Naive thymus-derived CD4-positive, alpha-beta T cell (primary cell): ENCODE results near the gene SLC7A10. TPM values are rescaled to one million over a fixed set of nuclear protein-coding genes. Genes with fewer than 3 reads are reported as not detected.

Experiments used
- ATAC-seq: fragments of 150-1000 bp; cut with Tn5 transposase; 2 replicates; pipeline ENCODE4 v1.10.0; 2021; ENCODE audit warnings: mild to moderate bottlenecking, moderate library complexity
- CTCF ChIA-PET: fragments of 350-600 bp; sonication (Branson Sonifier 250); formaldehyde crosslinking; loops from one replicate; lab custom pipeline; 2021; ENCODE audit warnings: antibody characterized with exemption; lab: Charles Lee
- POLR2A ChIA-PET: fragments of 350-600 bp; sonication (Branson Sonifier 250); formaldehyde crosslinking; loops from one replicate; lab custom pipeline; 2021; ENCODE audit warnings: antibody characterized with exemption, inconsistent platforms; lab: Charles Lee
- DNase-seq, 9 donors: peaks; one replicate each; pipeline versions ENCODE4 v3.0.0 to v3.0.0-alpha.2; 2020 to 2022; ENCODE audit warnings: mixed read lengths in 1 of 9
- H3K27ac ChIP-seq: one replicate; pipeline ENCODE4 v1.7.0; 2013; ENCODE audit warnings: mild to moderate bottlenecking, low read depth, low read length, moderate library complexity
- H3K27me3 ChIP-seq, 2 donors: one replicate each; pipeline ENCODE4 v1.7.0; 2013; ENCODE audit warnings: low read length in 2 of 2, mild to moderate bottlenecking in 2 of 2, moderate library complexity in 2 of 2; ENCODE audit not compliant: control insufficient read depth in 2 of 2, insufficient read depth in 2 of 2
- H3K36me3 ChIP-seq, 3 experiments: 1 replicate in 2 of 3; 2 replicates in 1 of 3; pipeline ENCODE4 v1.7.0; 2013; ENCODE audit warnings: low read length in 3 of 3, mild to moderate bottlenecking in 3 of 3, moderate library complexity in 1 of 3; ENCODE audit not compliant: insufficient read depth in 3 of 3, control insufficient read depth in 2 of 3
- H3K4me1 ChIP-seq, 2 donors: one replicate each; pipeline ENCODE4 v1.7.0; 2013; ENCODE audit warnings: low read length in 2 of 2, mild to moderate bottlenecking in 2 of 2, moderate library complexity in 1 of 2; ENCODE audit not compliant: control insufficient read depth in 2 of 2, insufficient read depth in 2 of 2
- H3K4me3 ChIP-seq: 2 replicates; pipeline ENCODE4 v1.7.0; 2013; ENCODE audit warnings: mild to moderate bottlenecking, low read length
- H3K9me3 ChIP-seq, 3 experiments: 1 replicate in 2 of 3; 2 replicates in 1 of 3; pipeline ENCODE4 v1.7.0; 2013; ENCODE audit warnings: low read length in 3 of 3; ENCODE audit not compliant: control insufficient read depth in 2 of 3
- H3K27ac Mint-ChIP-seq, 9 donors: one replicate each; pipeline ENCODE4 v1.8.0; 2020 to 2022; ENCODE audit warnings: mixed read lengths in 9 of 9, mild to moderate bottlenecking in 8 of 9, moderate library complexity in 5 of 9, inconsistent platforms in 2 of 9
- H3K27me3 Mint-ChIP-seq, 5 donors: one replicate each; pipeline ENCODE4 v1.8.0; 2021 to 2022; ENCODE audit warnings: mixed read lengths in 5 of 5, mild to moderate bottlenecking in 1 of 5
- H3K36me3 Mint-ChIP-seq, 5 donors: one replicate each; pipeline ENCODE4 v1.8.0; 2020 to 2022; ENCODE audit warnings: mixed read lengths in 5 of 5, mild to moderate bottlenecking in 3 of 5, inconsistent platforms in 1 of 5
- H3K4me1 Mint-ChIP-seq, 7 donors: one replicate each; pipeline ENCODE4 v1.8.0; 2020 to 2022; ENCODE audit warnings: mixed read lengths in 7 of 7, mild to moderate bottlenecking in 3 of 7, inconsistent platforms in 1 of 7
- H3K4me3 Mint-ChIP-seq, 10 donors: one replicate each; pipeline ENCODE4 v1.8.0; 2020 to 2022; ENCODE audit warnings: mild to moderate bottlenecking in 10 of 10, mixed read lengths in 10 of 10, moderate library complexity in 6 of 10, inconsistent platforms in 2 of 10
- H3K9me3 Mint-ChIP-seq, 11 donors: one replicate each; pipeline ENCODE4 v1.8.0; 2020 to 2022; ENCODE audit warnings: mixed read lengths in 11 of 11, mild to moderate bottlenecking in 4 of 11, inconsistent platforms in 1 of 11, moderate library complexity in 1 of 11
- intact Hi-C, 2 donors: fragments of 100-400 bp; cut with micrococcal nuclease; formaldehyde crosslinking; loops; one replicate each; pipeline ENCODE4 v1.15.1; 2023
- polyA plus RNA-seq, 2 donors: library from polyadenylated mRNA; unstranded; fragments of 300-500 nt; fragmentation: Illumina TruSeq; gene quantifications; one replicate each; pipeline ENCODE4 v1.2.3, GENCODE V29; 2021
- total RNA-seq, 6 experiments: library from RNA in 5 of 6; stranded (reverse) in 5 of 6; gene quantifications; 1 replicate in 5 of 6; 2 replicates in 1 of 6; pipeline ENCODE4 v1.2.3 and lab custom pipeline; 2021 to 2026

The SLC7A10 gene
- total RNA-seq (not detected), polyA plus RNA-seq (not detected), total RNA-seq (lab: John Stamatoyannopoulos, UW) (not detected)

DNA sequence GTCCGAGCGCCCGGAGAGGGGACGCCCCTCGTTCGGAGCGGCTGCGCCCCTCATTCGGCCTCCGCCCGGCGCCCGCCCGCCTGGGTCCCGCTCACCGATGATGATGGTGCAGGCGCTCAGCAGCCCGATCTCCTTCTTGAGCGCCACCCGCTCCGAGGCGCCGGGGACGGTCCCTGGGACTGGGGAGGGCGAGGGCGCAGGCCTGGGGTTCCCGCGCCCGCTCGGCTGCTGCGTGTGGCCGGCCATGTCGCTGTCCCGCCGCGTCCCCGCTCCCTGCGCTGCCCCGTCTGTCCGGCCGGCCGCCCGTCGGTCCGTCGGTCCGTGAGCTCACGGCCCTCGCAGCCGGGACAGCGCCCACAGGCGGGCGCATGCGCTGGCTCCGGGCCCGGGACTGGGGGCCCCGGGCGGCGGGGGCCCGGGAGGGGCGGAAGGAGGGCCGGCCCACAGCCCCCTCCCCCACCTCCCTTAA, at the start of gene SLC7A10:
Gene SLC7A10, minus strand, starts transcription at position 393 of the 469 bp plus-strand sequence. Its CDS starts 147 bp downstream, at position 246.
- intact Hi-C loops = no loop called here
- Histone ChIP-seq H3K4me3 (no peak within 1 kb of the TSS), H3K9me3 (peaks cover 0 to 10% (median 0%) of the 10 kb centered on the region in 3 experiments), H3K27ac (no peak within 1 kb of the TSS), H3K27me3 (peaks cover 7 to 10% of the 10 kb centered on the region in 2 donors), H3K36me3 (no peaks in the 10 kb centered on the region), H3K4me1 (peaks cover 3 to 7% of the 10 kb centered on the region in 2 donors)
- Mint-ChIP-seq H3K9me3 (peaks cover 9 to 33% (median 17%) of the 10 kb centered on the region in 11 donors), H3K27ac (peak within 1 kb of the TSS in 1 of 9 donors; percentile 52), H3K4me1 (peaks cover 0 to 13% (median 8%) of the 10 kb centered on the region in 7 donors), H3K27me3 (peaks cover 52 to 76% (median 62%) of the 10 kb centered on the region in 5 donors), H3K36me3 (peaks cover 0 to 26% (median 9%) of the 10 kb centered on the region in 5 donors), H3K4me3 (peak within 1 kb of the TSS; percentile 42 to 86 (median 76))
- DNase-seq (no peak), ATAC-seq (no peak)
- POLR2A ChIA-PET = no interaction called here
- CTCF ChIA-PET = no interaction called here

DNA sequence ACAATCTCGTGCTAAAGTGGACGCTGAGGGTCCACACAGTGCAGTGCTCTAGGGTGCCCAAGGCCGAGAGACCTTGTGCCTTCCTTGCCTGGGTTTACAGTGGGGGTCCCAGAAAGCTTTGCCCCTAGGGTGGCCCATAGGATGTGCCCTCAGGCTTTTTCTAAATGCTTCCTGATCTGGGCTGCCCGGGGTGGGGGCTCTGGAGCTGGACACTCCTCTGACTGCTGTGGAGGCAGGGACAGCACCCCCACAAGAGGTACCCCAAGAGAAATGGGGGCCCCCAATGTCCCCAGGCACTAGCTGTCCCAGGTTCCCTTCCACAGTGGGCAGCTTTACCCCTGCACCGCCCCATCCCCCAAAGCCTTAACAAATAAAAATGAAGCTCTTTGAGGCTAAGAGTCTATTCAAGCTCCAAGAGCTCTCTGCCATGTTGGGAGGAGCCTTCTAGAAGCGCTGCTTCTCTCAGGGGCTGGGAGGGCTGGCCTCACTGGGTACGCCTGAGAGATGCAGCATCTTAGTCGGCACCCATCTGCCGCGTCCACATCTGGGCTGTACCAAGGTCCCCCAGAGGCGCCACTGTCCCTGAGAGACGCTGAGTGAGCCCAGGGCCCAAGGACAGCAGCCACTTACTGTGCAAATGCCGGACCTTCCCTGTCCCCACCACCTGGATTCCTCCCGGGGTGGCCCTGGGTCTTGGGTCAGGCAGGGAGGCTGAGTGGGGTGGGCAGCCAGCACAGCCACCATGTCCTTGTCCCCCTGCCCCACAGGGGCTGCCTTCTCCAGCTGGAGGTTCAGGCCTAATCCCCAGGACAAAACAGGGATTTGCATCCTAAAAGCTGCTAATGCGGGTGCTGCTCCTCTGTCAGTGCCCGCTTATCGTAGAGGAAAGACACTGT, 49.3 kb upstream of the SLC7A10 start:
- intact Hi-C loops = no loop called here
- Histone ChIP-seq H3K36me3 (no peaks in the 10 kb centered on the region), H3K4me1 (no peaks in the 10 kb centered on the region), H3K9me3 (no peaks in the 10 kb centered on the region), H3K27ac (no peak overlapping the region), H3K4me3 (no peak overlapping the region), H3K27me3 (no peaks in the 10 kb centered on the region)
- H3K36me3 Mint-ChIP-seq = no peaks in the 10 kb centered on the region
- no peak for ATAC-seq
- peaks cover 0 to 10% (median 0%) of the 10 kb centered on the region in 7 donors for H3K4me1 Mint-ChIP-seq
- H3K9me3 Mint-ChIP-seq = no peaks in the 10 kb centered on the region
- H3K4me3 Mint-ChIP-seq = no peak overlapping the region
- ChIA-PET POLR2A (no interaction called here), CTCF (no interaction called here)
- no peak overlapping the region for H3K27ac Mint-ChIP-seq
- H3K27me3 Mint-ChIP-seq = no peaks in the 10 kb centered on the region
- DNase-seq = no peak

DNA sequence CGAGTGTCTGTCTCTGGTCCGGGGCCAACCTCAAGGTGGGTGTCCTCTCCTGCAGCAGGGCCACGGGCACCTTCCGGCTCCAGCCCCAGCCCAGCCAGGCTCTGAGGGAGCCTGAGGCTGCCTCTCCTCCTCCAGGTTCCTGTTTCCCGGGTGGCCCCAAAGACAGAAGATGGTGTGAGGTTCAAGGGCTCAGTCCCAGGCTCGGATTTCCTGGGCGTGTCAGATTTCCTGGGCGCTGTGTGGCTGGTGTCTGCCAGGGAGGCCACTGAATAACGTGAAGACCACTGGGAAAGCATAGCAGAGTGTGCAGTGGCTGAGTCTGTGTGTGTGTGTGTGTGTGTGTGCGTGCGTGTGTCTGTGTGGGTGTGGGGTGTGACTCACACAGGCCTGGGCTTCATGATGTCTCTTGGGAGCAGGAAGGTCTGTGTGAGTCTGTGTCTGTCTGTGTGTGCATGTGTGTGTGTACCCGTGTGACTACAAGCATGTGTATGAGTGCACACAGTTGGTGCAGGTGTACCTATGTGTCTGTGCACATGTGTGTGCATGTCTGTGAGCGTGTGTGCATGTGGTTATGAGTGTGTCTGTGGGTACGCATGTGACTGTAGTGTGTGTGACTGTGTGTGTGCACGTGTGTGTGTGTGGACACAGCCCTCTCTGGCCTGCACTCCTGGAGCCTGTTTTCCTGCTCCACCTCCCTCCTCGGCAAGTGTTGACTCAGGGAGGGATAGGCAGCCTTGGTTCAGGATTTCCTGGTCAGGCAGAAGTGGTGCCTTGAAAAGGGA, 48.4 kb upstream of the SLC7A10 start:
- Histone ChIP-seq H3K9me3 (no peaks in the 10 kb centered on the region), H3K36me3 (no peaks in the 10 kb centered on the region), H3K27me3 (no peaks in the 10 kb centered on the region), H3K4me3 (no peak overlapping the region), H3K4me1 (no peaks in the 10 kb centered on the region), H3K27ac (no peak overlapping the region)
- Mint-ChIP-seq H3K36me3 (no peaks in the 10 kb centered on the region), H3K9me3 (no peaks in the 10 kb centered on the region), H3K4me1 (peaks cover 0 to 10% (median 0%) of the 10 kb centered on the region in 7 donors), H3K27ac (no peak overlapping the region), H3K27me3 (no peaks in the 10 kb centered on the region), H3K4me3 (no peak overlapping the region)
- peak; percentile 80 for ATAC-seq
- peak in 1 of 9 donors; percentile 41 for DNase-seq
- POLR2A ChIA-PET = no interaction called here
- intact Hi-C loops = no loop called here
- CTCF ChIA-PET = no interaction called here

DNA sequence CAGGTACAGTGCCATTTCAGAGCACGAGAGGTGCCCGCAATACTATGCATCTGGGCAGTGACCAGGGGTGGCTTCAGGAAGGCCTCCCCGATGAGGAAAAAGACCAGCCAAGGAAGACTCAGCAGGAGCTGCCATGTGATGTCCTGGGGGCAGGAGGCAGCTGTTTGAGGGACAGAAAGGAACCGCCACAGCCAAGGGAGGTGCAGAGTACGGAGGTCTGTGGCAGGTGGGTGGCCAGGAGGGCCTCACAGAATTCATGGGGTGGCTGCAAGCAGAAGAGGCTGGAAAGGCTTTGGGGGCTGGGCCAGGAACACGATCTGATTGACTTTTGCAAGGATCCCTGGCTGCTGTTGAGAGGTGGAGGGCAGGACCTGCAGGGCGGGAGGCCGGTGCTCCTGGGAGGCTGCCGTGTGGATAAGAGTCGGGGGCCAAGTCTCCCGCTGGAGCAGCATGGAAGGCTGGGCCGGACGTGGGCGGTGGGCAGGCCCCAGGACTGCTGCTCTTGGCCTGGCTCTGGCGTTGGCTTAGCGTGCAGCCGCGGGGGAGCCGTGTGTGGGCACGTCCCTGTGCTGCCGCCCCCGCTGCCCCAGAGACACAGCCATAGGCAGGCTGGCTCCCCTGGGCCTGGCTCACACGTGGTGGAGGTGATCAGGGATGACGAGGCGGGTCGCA, 47.6 kb upstream of the SLC7A10 start:
- Histone ChIP-seq H3K4me1 (no peaks in the 10 kb centered on the region), H3K27me3 (no peaks in the 10 kb centered on the region), H3K4me3 (no peak overlapping the region), H3K27ac (no peak overlapping the region), H3K9me3 (no peaks in the 10 kb centered on the region), H3K36me3 (no peaks in the 10 kb centered on the region)
- Mint-ChIP-seq H3K27me3 (no peaks in the 10 kb centered on the region), H3K9me3 (no peaks in the 10 kb centered on the region), H3K36me3 (no peaks in the 10 kb centered on the region), H3K4me1 (peaks cover 0 to 7% (median 0%) of the 10 kb centered on the region in 7 donors), H3K27ac (no peak overlapping the region), H3K4me3 (no peak overlapping the region)
- ATAC-seq = no peak
- ChIA-PET POLR2A (no interaction called here), CTCF (no interaction called here)
- intact Hi-C loops = no loop called here
- no peak for DNase-seq

DNA sequence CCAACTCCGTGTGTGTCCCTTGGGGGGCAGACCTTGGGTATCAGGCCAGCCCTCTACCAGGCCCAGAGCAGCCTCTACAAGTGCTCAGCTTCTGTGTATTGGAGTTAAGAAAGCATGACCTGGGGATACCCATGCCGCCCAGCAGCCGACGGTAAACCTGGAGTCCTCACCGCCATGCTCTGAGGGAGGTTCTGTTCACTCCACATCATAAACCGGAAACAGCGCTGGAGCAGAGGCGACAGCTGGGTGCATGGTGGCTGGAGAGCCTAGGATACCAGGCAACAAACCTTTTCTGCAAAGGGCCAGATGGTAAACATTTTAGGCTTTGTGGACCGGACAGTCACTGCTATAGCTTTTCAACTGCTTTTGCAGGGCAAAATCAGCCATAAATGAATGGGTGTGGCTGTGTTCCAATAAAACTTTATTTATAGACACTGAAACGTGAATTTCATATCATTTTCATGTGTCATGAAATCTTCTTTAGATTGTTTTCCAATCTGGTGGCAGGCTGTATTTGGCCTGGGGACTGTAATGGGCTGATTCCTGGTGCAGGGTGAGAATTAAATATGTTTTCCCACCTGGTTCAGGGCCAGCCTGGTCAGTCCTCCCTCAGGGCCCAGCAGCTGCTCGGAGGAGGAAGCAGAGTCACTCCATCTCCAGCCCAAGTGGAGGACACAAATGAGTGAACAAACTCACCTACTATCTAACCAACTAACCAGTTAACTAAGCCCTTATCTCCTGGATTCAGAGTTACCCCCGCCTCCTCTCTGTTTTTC, 45.8 kb upstream of the SLC7A10 start:
- H3K27ac Mint-ChIP-seq = no peak overlapping the region
- H3K4me1 ChIP-seq = no peaks in the 10 kb centered on the region
- CTCF ChIA-PET = no interaction called here

DNA sequence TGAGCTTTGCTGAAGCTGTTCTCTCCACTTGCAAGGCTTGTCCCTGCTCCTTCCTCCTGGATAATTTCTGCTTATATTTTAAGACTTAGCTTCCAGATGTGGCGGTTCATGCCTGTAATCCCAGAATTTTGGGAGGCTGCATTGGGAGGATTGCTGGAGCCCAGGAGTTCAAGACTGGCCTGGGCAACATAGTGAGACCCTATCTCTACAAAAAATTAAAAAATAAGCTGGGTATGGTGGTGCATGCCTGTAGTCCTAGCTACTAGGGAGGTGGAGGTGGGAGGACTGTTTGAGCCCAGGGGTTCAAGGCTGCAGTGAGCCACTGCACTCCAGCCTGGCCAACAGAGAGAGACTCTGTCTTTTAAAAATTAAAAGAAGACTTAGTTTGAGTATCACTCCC, 45.1 kb upstream of the SLC7A10 start:
- CTCF ChIA-PET = no interaction called here
- Mint-ChIP-seq H3K4me1 (peaks cover 0 to 7% (median 0%) of the 10 kb centered on the region in 7 donors), H3K36me3 (no peaks in the 10 kb centered on the region), H3K4me3 (no peak overlapping the region), H3K9me3 (no peaks in the 10 kb centered on the region), H3K27me3 (no peaks in the 10 kb centered on the region), H3K27ac (no peak overlapping the region)
- POLR2A ChIA-PET = no interaction called here
- Histone ChIP-seq H3K9me3 (no peaks in the 10 kb centered on the region), H3K27me3 (no peaks in the 10 kb centered on the region), H3K27ac (no peak overlapping the region), H3K4me3 (no peak overlapping the region), H3K4me1 (no peaks in the 10 kb centered on the region), H3K36me3 (no peaks in the 10 kb centered on the region)
- intact Hi-C loops = no loop called here
- no peak for DNase-seq
- no peak for ATAC-seq

More for the DNA sequence above, 45.8 kb upstream of the SLC7A10 start:
- intact Hi-C loops = no loop called here
- no peaks in the 10 kb centered on the region for H3K9me3 Mint-ChIP-seq
- H3K4me3 ChIP-seq = no peak overlapping the region
- H3K36me3 ChIP-seq = no peaks in the 10 kb centered on the region
- H3K27me3 ChIP-seq = no peaks in the 10 kb centered on the region
- no peak overlapping the region for H3K27ac ChIP-seq
- no peak overlapping the region for H3K4me3 Mint-ChIP-seq
- no peaks in the 10 kb centered on the region for H3K9me3 ChIP-seq
- ATAC-seq (no peak), DNase-seq (no peak)
- peaks cover 0 to 7% (median 0%) of the 10 kb centered on the region in 7 donors for H3K4me1 Mint-ChIP-seq
- no peaks in the 10 kb centered on the region for H3K27me3 Mint-ChIP-seq
- H3K36me3 Mint-ChIP-seq = no peaks in the 10 kb centered on the region
- POLR2A ChIA-PET = no interaction called here
